BE2C (cell line): ENCODE measurements around the gene TENM4.
"Not testable (repeated sequence)": the region's sequence is repeated elsewhere in the genome, so short reads cannot be mapped to it uniquely, and the experiment has no call there.

Source experiments
- DNase-seq: peaks from one replicate; pipeline ENCODE4 v3.0.0-alpha.2; 2020
- H3K27me3 ChIP-seq: fragments of 250-450 bp; sonication (Bioruptor Pico); 2 replicates; pipeline ENCODE4 v1.5.1; 2020; ENCODE audit warnings: mild to moderate bottlenecking
- H3K36me3 ChIP-seq: fragments of 250-450 bp; sonication (Bioruptor Pico); 2 replicates; pipeline ENCODE4 v1.5.1; 2020; ENCODE audit warnings: mild to moderate bottlenecking
- H3K4me1 ChIP-seq: fragments of 250-450 bp; sonication (Bioruptor Pico); 2 replicates; pipeline ENCODE4 v1.5.1; 2020
- H3K4me3 ChIP-seq: 2 replicates; pipeline ENCODE4 v1.5.1; 2011; ENCODE audit warnings: low read depth, low read length
- H3K9me3 ChIP-seq: fragments of 250-450 bp; sonication (Bioruptor Pico); 2 replicates; pipeline ENCODE4 v1.5.1; 2020
- CTCF ChIP-seq: IDR thresholded peaks from 2 replicates; pipeline ENCODE4 v1.5.1; 2012; ENCODE audit warnings: mild to moderate bottlenecking, low read depth, low read length

The TENM4 gene

GRCh38 chr11:78829146-78829545 lies 611.7 kb downstream of the TENM4 start:
- H3K27me3 ChIP-seq, result no peaks in the 10 kb centered on the region
- no peak for DNase-seq
- no peak overlapping the region for H3K4me3 ChIP-seq
- no peaks in the 10 kb centered on the region for H3K9me3 ChIP-seq
- no peak for TF ChIP-seq CTCF
- peaks cover 9% of the 10 kb centered on the region for H3K36me3 ChIP-seq
- H3K4me1 ChIP-seq, result peaks cover 8% of the 10 kb centered on the region

- Histone ChIP-seq H3K36me3 (peaks cover 9% of the 10 kb centered on the region), H3K4me1 (peaks cover 8% of the 10 kb centered on the region), H3K27me3 (no peaks in the 10 kb centered on the region), H3K9me3 (no peaks in the 10 kb centered on the region), H3K4me3 (no peak overlapping the region)
- TF ChIP-seq CTCF, result no peak
- DNase-seq, result no peak
Observed at GRCh38 chr11:78828676-78829075, 612.2 kb downstream of the TENM4 start.

- not testable (repeated sequence) for H3K4me1 ChIP-seq, H3K27me3 ChIP-seq, DNase-seq, H3K36me3 ChIP-seq, H3K9me3 ChIP-seq, H3K4me3 ChIP-seq
Observed at GRCh38 chr11:78827291-78827690, 613.5 kb downstream of the TENM4 start.

GRCh38 chr11:78825591-78826020 lies 615.2 kb downstream of the TENM4 start:
- H3K4me1 ChIP-seq, result peaks cover 8% of the 10 kb centered on the region
- peaks cover 5% of the 10 kb centered on the region for H3K36me3 ChIP-seq
- no peak for DNase-seq
- H3K9me3 ChIP-seq, result no peaks in the 10 kb centered on the region
- TF ChIP-seq CTCF, result no peak
- no peak overlapping the region for H3K4me3 ChIP-seq
- no peaks in the 10 kb centered on the region for H3K27me3 ChIP-seq

GRCh38 chr11:78823588-78823987 lies 617.2 kb downstream of the TENM4 start:
- no peaks in the 10 kb centered on the region for H3K9me3 ChIP-seq
- peaks cover 3% of the 10 kb centered on the region for H3K4me1 ChIP-seq
- no peak for DNase-seq
- no peak overlapping the region for H3K4me3 ChIP-seq
- no peaks in the 10 kb centered on the region for H3K36me3 ChIP-seq
- no peak for TF ChIP-seq CTCF
- H3K27me3 ChIP-seq, result no peaks in the 10 kb centered on the region

GRCh38 chr11:78822931-78823423 lies 617.9 kb downstream of the TENM4 start:
- no peak overlapping the region for H3K4me3 ChIP-seq
- no peaks in the 10 kb centered on the region for H3K27me3 ChIP-seq
- DNase-seq, result no peak
- no peak for TF ChIP-seq CTCF
- H3K9me3 ChIP-seq, result no peaks in the 10 kb centered on the region
- no peaks in the 10 kb centered on the region for H3K4me1 ChIP-seq
- no peaks in the 10 kb centered on the region for H3K36me3 ChIP-seq
